Fibroblast of lung (primary cell): ENCODE data around the gene EHD3.

Experiments used
- EZH2 ChIP-seq: IDR thresholded peaks from 2 replicates; pipeline ENCODE4 v1.5.1; 2012; ENCODE audit warnings: low read length, control low read depth, mild to moderate bottlenecking; ENCODE audit errors: missing control alignments
- TF ChIP-seq, protein P1 (sequence below), 2 donors: IDR thresholded peaks in 1 of 2; conservative IDR thresholded peaks in 1 of 2; 1 replicate in 1 of 2; 2 replicates in 1 of 2; pipeline ENCODE4 v1.5.1; 2011 to 2012; ENCODE audit warnings: low read length in 2 of 2, control low read depth in 1 of 2, inconsistent platforms in 1 of 2, low read depth in 1 of 2, mild to moderate bottlenecking in 1 of 2

DNA sequence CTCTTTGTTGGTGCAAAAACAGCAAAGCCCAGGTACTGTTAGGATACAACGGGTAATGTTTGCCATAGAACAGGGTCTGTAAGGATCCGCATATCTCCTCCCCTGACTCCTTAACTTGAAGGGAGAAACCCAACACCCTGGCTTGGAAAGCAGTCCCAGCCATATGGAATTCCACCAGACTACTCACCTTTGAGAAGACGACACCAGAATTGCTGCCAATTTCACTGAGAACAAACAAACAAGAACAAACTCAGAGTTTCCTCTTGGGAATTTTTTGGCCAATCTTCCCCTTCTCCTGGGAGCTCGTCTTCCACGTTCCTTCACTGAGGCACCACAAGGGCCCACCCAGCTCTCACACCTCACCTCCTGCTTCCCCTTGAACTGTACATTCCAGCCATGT, 45.8 kb upstream of the EHD3 start:
- TF ChIP-seq, protein P1, sequence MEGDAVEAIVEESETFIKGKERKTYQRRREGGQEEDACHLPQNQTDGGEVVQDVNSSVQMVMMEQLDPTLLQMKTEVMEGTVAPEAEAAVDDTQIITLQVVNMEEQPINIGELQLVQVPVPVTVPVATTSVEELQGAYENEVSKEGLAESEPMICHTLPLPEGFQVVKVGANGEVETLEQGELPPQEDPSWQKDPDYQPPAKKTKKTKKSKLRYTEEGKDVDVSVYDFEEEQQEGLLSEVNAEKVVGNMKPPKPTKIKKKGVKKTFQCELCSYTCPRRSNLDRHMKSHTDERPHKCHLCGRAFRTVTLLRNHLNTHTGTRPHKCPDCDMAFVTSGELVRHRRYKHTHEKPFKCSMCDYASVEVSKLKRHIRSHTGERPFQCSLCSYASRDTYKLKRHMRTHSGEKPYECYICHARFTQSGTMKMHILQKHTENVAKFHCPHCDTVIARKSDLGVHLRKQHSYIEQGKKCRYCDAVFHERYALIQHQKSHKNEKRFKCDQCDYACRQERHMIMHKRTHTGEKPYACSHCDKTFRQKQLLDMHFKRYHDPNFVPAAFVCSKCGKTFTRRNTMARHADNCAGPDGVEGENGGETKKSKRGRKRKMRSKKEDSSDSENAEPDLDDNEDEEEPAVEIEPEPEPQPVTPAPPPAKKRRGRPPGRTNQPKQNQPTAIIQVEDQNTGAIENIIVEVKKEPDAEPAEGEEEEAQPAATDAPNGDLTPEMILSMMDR (conservative IDR thresholded peaks at IDR 0.05 in 1 of 2, IDR thresholded peaks at IDR 0.05 in 1 of 2; ENCODE audit: low read depth in 1 of 2, low read length in 2 of 2): no peak
- TF ChIP-seq EZH2: no peak
